CD4-positive, CD25-positive, alpha-beta regulatory T cell (primary cell): Measurements from ENCODE around the gene PHF2. TPM values are rescaled to one million over a fixed set of nuclear protein-coding genes. Genes with fewer than 3 reads are reported as not detected.
A peak's percentile ranks its signal among the peaks of the same experiment; 100 is the strongest.

Experiments used
- ATAC-seq, 2 donors: fragments of 150-1000 bp; cut with Tn5 transposase; one replicate each; pipeline ENCODE4 v1.10.0; 2021; ENCODE audit warnings: low read depth in 2 of 2, moderate number of reproducible peaks in 2 of 2, moderate library complexity in 1 of 2
- DNase-seq, 3 donors: peaks; one replicate each; pipeline versions ENCODE4 v3.0.0 to v3.0.0-alpha.2; 2012 to 2022; ENCODE audit warnings: mixed read lengths in 1 of 3
- H3K27ac ChIP-seq: one replicate; pipeline ENCODE4 v1.7.0; 2013; ENCODE audit warnings: mild to moderate bottlenecking, low read length; ENCODE audit not compliant: insufficient read depth, poor library complexity, severe bottlenecking
- H3K27me3 ChIP-seq: one replicate; pipeline ENCODE4 v1.7.0; 2013; ENCODE audit warnings: low read length; ENCODE audit not compliant: control insufficient read depth, insufficient read depth
- H3K36me3 ChIP-seq: one replicate; pipeline ENCODE4 v1.7.0; 2013; ENCODE audit warnings: mild to moderate bottlenecking, low read length, moderate library complexity; ENCODE audit not compliant: control insufficient read depth, insufficient read depth
- H3K4me1 ChIP-seq: 2 replicates; pipeline ENCODE4 v1.7.0; 2013; ENCODE audit warnings: mild to moderate bottlenecking, low read length; ENCODE audit not compliant: insufficient read depth, control insufficient read depth, poor library complexity, severe bottlenecking
- H3K4me3 ChIP-seq: one replicate; pipeline ENCODE4 v1.7.0; 2013; ENCODE audit warnings: low read depth, mild to moderate bottlenecking, low read length, moderate library complexity
- H3K9me3 ChIP-seq, 2 experiments: 1 replicate in 1 of 2; 2 replicates in 1 of 2; pipeline ENCODE4 v1.7.0; 2013; ENCODE audit warnings: low read length in 2 of 2, mild to moderate bottlenecking in 1 of 2, moderate library complexity in 1 of 2; ENCODE audit not compliant: control insufficient read depth in 2 of 2
- H3K27ac Mint-ChIP-seq, 3 donors: one replicate each; pipeline ENCODE4 v1.8.0; 2020 to 2022; ENCODE audit warnings: mild to moderate bottlenecking in 3 of 3, mixed read lengths in 3 of 3, moderate library complexity in 2 of 3
- H3K27me3 Mint-ChIP-seq: one replicate; pipeline ENCODE4 v1.8.0; 2022; ENCODE audit warnings: mild to moderate bottlenecking, mixed read lengths
- H3K36me3 Mint-ChIP-seq: one replicate; pipeline ENCODE4 v1.8.0; 2020; ENCODE audit warnings: mixed read lengths
- H3K4me1 Mint-ChIP-seq, 4 donors: one replicate each; pipeline ENCODE4 v1.8.0; 2020 to 2022; ENCODE audit warnings: mixed read lengths in 4 of 4, mild to moderate bottlenecking in 1 of 4
- H3K4me3 Mint-ChIP-seq, 4 donors: one replicate each; pipeline ENCODE4 v1.8.0; 2020 to 2022; ENCODE audit warnings: mild to moderate bottlenecking in 4 of 4, mixed read lengths in 4 of 4, moderate library complexity in 3 of 4
- H3K9me3 Mint-ChIP-seq, 7 donors: one replicate each; pipeline ENCODE4 v1.8.0; 2020 to 2022; ENCODE audit warnings: mixed read lengths in 7 of 7, mild to moderate bottlenecking in 3 of 7, moderate library complexity in 2 of 7
- polyA plus RNA-seq, 4 donors: library from polyadenylated mRNA; unstranded; fragments of 300-500 nt; fragmentation: Illumina TruSeq; gene quantifications; one replicate each; pipeline ENCODE4 v1.2.3, GENCODE V29; 2021
- total RNA-seq: library from RNA; stranded (reverse); gene quantifications from one replicate; pipeline ENCODE4 v1.2.3, GENCODE V29; 2022

The PHF2 gene
- total and polyA plus RNA-seq, 5 donors from 2014 or later: 0.37 to 29.4 (median 1.0) TPM

- Mint-ChIP-seq H3K36me3 (peaks cover 36% of the 10 kb centered on the region), H3K27ac (no peak overlapping the region), H3K27me3 (no peaks in the 10 kb centered on the region), H3K4me1 (peaks cover 21 to 33% (median 25%) of the 10 kb centered on the region in 4 donors), H3K4me3 (no peak overlapping the region), H3K9me3 (peaks cover 4 to 27% (median 15%) of the 10 kb centered on the region in 7 donors)
- no peak for DNase-seq
- Histone ChIP-seq H3K4me3 (no peak overlapping the region), H3K36me3 (peaks cover 2% of the 10 kb centered on the region), H3K9me3 (peaks cover 8 to 17% of the 10 kb centered on the region in 2 experiments), H3K4me1 (peaks cover 9% of the 10 kb centered on the region), H3K27ac (no peak overlapping the region), H3K27me3 (no peaks in the 10 kb centered on the region)
- no peak for ATAC-seq
These were observed 33.8 kb downstream of the PHF2 start for GRCh38 chr9:93610206-93610605.

DNA sequence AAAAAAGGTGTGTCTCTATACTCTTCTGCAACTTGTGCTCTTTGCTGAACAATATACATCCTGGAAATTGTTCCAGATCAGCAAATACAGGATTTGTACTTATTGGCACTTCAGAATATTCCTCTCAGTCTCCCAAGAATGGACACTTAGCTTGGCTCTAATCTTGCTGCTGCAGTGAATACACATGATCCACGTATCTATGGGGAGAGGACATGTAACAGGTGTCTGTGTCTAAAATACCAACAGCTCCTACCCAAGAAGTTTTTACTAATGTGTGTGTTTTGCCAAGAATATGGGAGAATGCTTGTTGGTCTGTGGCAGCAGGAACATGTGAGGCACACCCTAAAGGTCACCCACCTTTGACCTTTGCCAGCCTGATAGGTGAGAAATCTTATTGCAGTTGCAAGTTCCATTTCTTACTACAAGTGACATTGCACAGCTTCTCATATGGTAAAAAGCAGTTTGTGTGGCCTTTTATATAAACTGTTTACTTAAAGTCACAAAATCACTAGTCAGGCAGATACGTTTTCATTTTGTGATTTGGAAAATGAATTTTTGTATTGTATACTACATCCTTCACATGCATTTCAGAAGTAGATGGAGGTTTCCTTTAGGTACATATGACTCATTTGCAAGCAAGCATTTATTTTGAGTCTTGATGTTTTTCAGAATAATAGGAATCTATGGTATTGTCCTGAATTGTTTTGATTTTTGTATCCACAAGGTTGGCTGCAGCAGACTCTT is 35.8 kb downstream of the PHF2 start:
- DNase-seq (no peak), ATAC-seq (no peak)
- peaks cover 2% of the 10 kb centered on the region for H3K36me3 ChIP-seq
- H3K4me1 ChIP-seq: peaks cover 11% of the 10 kb centered on the region
- Mint-ChIP-seq H3K4me3 (no peak overlapping the region), H3K36me3 (peaks cover 22% of the 10 kb centered on the region), H3K4me1 (peaks cover 15 to 27% (median 18%) of the 10 kb centered on the region in 4 donors), H3K27ac (peak overlapping the region; percentile 20 to 86 (median 33)), H3K27me3 (no peaks in the 10 kb centered on the region), H3K9me3 (peaks cover 0 to 19% (median 11%) of the 10 kb centered on the region in 7 donors)
- no peaks in the 10 kb centered on the region for H3K27me3 ChIP-seq
- H3K9me3 ChIP-seq: peaks cover 8 to 17% of the 10 kb centered on the region in 2 experiments
- no peak overlapping the region for H3K27ac ChIP-seq
- H3K4me3 ChIP-seq: no peak overlapping the region

- peaks cover 14% of the 10 kb centered on the region for H3K4me1 ChIP-seq
- H3K27me3 ChIP-seq: no peaks in the 10 kb centered on the region
- peaks cover 2% of the 10 kb centered on the region for H3K36me3 ChIP-seq
- Mint-ChIP-seq H3K4me3 (no peak overlapping the region), H3K27ac (peak overlapping the region; percentile 20 to 86 (median 51)), H3K9me3 (peaks cover 0 to 17% (median 10%) of the 10 kb centered on the region in 7 donors), H3K36me3 (peaks cover 20% of the 10 kb centered on the region), H3K27me3 (no peaks in the 10 kb centered on the region), H3K4me1 (peaks cover 15 to 28% (median 19%) of the 10 kb centered on the region in 4 donors)
- ATAC-seq (no peak), DNase-seq (peak in 1 of 3 donors; percentile 14)
- H3K9me3 ChIP-seq: peaks cover 8 to 17% of the 10 kb centered on the region in 2 experiments
- H3K4me3 ChIP-seq: no peak overlapping the region
- H3K27ac ChIP-seq: no peak overlapping the region
These were observed 36.4 kb downstream of the PHF2 start for GRCh38 chr9:93612796-93613154.

GRCh38 chr9:93613174-93613573 is 36.8 kb downstream of the PHF2 start:
- peak overlapping the region in 2 of 3 donors; percentile 51 to 86 for H3K27ac Mint-ChIP-seq
- Histone ChIP-seq H3K27ac (no peak overlapping the region), H3K36me3 (peaks cover 2% of the 10 kb centered on the region), H3K27me3 (no peaks in the 10 kb centered on the region), H3K9me3 (peaks cover 8 to 17% of the 10 kb centered on the region in 2 experiments), H3K4me3 (no peak overlapping the region), H3K4me1 (peaks cover 14% of the 10 kb centered on the region)
- H3K9me3 Mint-ChIP-seq: peaks cover 0 to 15% (median 9%) of the 10 kb centered on the region in 7 donors
- H3K36me3 Mint-ChIP-seq: peaks cover 18% of the 10 kb centered on the region
- H3K4me3 Mint-ChIP-seq: no peak overlapping the region
- DNase-seq: no peak
- H3K27me3 Mint-ChIP-seq: no peaks in the 10 kb centered on the region
- no peak for ATAC-seq
- peaks cover 15 to 32% (median 19%) of the 10 kb centered on the region in 4 donors for H3K4me1 Mint-ChIP-seq

DNA sequence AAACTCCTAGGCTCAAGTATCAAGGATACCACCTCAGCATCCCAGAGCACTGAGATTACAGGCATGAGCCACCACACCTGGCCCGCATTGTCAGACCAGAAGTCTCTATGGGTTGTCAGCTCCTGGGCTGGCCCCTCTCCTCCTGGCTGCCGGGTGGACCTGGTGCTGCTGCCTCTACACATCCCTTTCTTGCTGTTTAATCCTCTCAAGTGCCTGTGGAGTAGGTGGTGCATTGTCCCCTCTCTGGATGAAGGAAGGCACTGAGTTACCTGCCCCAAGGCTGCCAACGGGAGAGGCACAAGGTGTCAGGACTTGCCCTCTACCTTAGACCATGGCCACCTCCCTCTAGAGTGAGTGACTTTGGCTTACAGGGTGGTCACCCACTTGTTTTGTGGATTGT is 37.4 kb downstream of the PHF2 start:
- Mint-ChIP-seq H3K27me3 (no peaks in the 10 kb centered on the region), H3K4me1 (peaks cover 15 to 36% (median 17%) of the 10 kb centered on the region in 4 donors), H3K36me3 (peaks cover 18% of the 10 kb centered on the region), H3K4me3 (no peak overlapping the region), H3K9me3 (peaks cover 0 to 15% (median 9%) of the 10 kb centered on the region in 7 donors), H3K27ac (peak overlapping the region in 1 of 3 donors; percentile 52)
- peaks cover 4 to 17% of the 10 kb centered on the region in 2 experiments for H3K9me3 ChIP-seq
- peaks cover 2% of the 10 kb centered on the region for H3K36me3 ChIP-seq
- DNase-seq: no peak
- H3K4me3 ChIP-seq: no peak overlapping the region
- no peak overlapping the region for H3K27ac ChIP-seq
- H3K27me3 ChIP-seq: no peaks in the 10 kb centered on the region
- no peak for ATAC-seq
- peaks cover 14% of the 10 kb centered on the region for H3K4me1 ChIP-seq

GRCh38 chr9:93614830-93615468 is 38.6 kb downstream of the PHF2 start:
- Histone ChIP-seq H3K36me3 (peaks cover 2% of the 10 kb centered on the region), H3K27ac (no peak overlapping the region), H3K4me1 (peaks cover 14% of the 10 kb centered on the region), H3K4me3 (no peak overlapping the region), H3K27me3 (no peaks in the 10 kb centered on the region), H3K9me3 (peaks cover 0 to 9% of the 10 kb centered on the region in 2 experiments)
- Mint-ChIP-seq H3K27ac (no peak overlapping the region), H3K4me1 (peaks cover 15 to 39% (median 16%) of the 10 kb centered on the region in 4 donors), H3K27me3 (no peaks in the 10 kb centered on the region), H3K4me3 (no peak overlapping the region), H3K9me3 (peaks cover 0 to 6% (median 4%) of the 10 kb centered on the region in 7 donors), H3K36me3 (peaks cover 11% of the 10 kb centered on the region)
- no peak for ATAC-seq
- no peak for DNase-seq

- Histone ChIP-seq H3K9me3 (no peaks in the 10 kb centered on the region), H3K27me3 (no peaks in the 10 kb centered on the region), H3K4me3 (no peak overlapping the region), H3K4me1 (peaks cover 14% of the 10 kb centered on the region), H3K27ac (no peak overlapping the region), H3K36me3 (no peaks in the 10 kb centered on the region)
- peaks cover 15 to 42% (median 15%) of the 10 kb centered on the region in 4 donors for H3K4me1 Mint-ChIP-seq
- H3K27me3 Mint-ChIP-seq: no peaks in the 10 kb centered on the region
- H3K4me3 Mint-ChIP-seq: no peak overlapping the region
- H3K36me3 Mint-ChIP-seq: peaks cover 6% of the 10 kb centered on the region
- DNase-seq (no peak), ATAC-seq (no peak)
- peaks cover 0 to 2% (median 0%) of the 10 kb centered on the region in 7 donors for H3K9me3 Mint-ChIP-seq
- H3K27ac Mint-ChIP-seq: peak overlapping the region in 1 of 3 donors; percentile 41
These were observed 39.7 kb downstream of the PHF2 start for GRCh38 chr9:93616044-93616443.
